ENCODE data around the gene CDC14B.

DNA sequence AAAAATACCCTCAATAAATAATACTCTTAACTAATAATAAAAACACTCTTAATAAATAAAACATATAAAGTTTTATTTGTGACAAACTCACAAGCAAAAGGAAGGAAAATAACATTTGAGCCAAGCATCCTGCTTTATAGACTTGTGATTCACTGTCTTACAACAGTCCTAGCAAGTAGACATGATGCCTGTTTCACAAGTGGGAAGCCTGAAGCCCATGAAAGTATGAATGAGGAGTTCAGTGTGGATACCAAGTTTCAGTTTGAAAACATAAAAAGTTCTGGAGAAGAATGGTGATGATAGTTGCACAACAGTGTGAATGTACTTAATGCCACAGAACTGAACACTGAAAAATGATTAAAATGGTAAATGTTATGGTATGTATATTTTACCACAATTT lies 158.8 kb downstream of the CDC14B start:
- TF ChIP-seq, protein P1, sequence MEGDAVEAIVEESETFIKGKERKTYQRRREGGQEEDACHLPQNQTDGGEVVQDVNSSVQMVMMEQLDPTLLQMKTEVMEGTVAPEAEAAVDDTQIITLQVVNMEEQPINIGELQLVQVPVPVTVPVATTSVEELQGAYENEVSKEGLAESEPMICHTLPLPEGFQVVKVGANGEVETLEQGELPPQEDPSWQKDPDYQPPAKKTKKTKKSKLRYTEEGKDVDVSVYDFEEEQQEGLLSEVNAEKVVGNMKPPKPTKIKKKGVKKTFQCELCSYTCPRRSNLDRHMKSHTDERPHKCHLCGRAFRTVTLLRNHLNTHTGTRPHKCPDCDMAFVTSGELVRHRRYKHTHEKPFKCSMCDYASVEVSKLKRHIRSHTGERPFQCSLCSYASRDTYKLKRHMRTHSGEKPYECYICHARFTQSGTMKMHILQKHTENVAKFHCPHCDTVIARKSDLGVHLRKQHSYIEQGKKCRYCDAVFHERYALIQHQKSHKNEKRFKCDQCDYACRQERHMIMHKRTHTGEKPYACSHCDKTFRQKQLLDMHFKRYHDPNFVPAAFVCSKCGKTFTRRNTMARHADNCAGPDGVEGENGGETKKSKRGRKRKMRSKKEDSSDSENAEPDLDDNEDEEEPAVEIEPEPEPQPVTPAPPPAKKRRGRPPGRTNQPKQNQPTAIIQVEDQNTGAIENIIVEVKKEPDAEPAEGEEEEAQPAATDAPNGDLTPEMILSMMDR (IDR thresholded peaks at IDR 0.05), result no peak
- TF ChIP-seq POLR2A (IDR thresholded peaks at IDR 0.05) (no peak), EP300 (IDR thresholded peaks at IDR 0.05) (no peak)
